ENCODE measurements around the gene BLVRB.
"Not testable (repeated sequence)": the region's sequence is repeated elsewhere in the genome, so short reads cannot be mapped to it uniquely, and the experiment has no call there.

BLVRB gene

GRCh38 chr19:40502081-40502480 lies 36.5 kb upstream of the BLVRB start:
- no peak overlapping the region for H3K4me3 ChIP-seq (ENCODE audit: low read length)
- no peaks in the 10 kb centered on the region for H3K9me3 ChIP-seq (replicated peaks; ENCODE audit: insufficient read depth, low read length)
- no peak for DNase-seq
- H3K9me2 ChIP-seq (replicated peaks; ENCODE audit: insufficient read depth, low read length): no peaks in the 10 kb centered on the region
- peaks cover 31% of the 10 kb centered on the region for H3K27me3 ChIP-seq (replicated peaks; ENCODE audit: insufficient read depth, low read length)
- no peaks in the 10 kb centered on the region for H3F3A ChIP-seq (ENCODE audit: insufficient read depth, low read length)
- TF ChIP-seq CTCF (IDR thresholded peaks at IDR 0.05; ENCODE audit: low read length) (no peak), EZH2phosphoT487 (IDR thresholded peaks at IDR 0.05; ENCODE audit: low read length) (no peak), EZH2 (optimal IDR thresholded peaks at IDR 0.05; ENCODE audit: low read depth, low read length) (no peak)
- H3K27ac ChIP-seq (ENCODE audit: low read length): no peak overlapping the region
- no peak overlapping the region for H3K4me2 ChIP-seq (ENCODE audit: low read depth, low read length)
- H3K9ac ChIP-seq (ENCODE audit: low read length): no peak overlapping the region
- H2AFZ ChIP-seq (ENCODE audit: low read length): no peak overlapping the region
- no peaks in the 10 kb centered on the region for H4K20me1 ChIP-seq (ENCODE audit: insufficient read depth, low read length)
- H3K4me1 ChIP-seq (ENCODE audit: low read length): no peaks in the 10 kb centered on the region
- no peaks in the 10 kb centered on the region for H3K36me3 ChIP-seq (replicated peaks; ENCODE audit: insufficient read depth, low read length)
- H3K79me2 ChIP-seq (ENCODE audit: low read length): no peaks in the 10 kb centered on the region

DNA sequence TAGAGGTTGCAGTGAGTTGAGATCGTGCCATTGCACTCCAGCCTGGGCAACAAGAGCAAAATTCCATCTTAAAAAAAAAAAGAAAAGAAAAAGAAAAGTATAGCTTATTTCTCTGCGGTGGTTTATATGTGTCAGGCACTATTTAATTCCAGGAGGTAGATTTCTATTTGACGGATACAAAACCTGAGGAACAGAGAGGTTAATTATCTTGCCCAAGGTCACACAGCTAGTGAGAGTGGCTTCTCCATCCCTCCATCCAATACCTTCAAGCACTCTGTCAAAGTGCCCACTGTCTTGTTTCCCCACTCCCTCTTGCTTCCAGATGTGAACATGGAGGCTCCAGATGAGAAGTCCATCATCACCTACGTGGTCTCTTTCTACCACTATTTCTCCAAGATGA lies 36.1 kb upstream of the BLVRB start:
- no peaks in the 10 kb centered on the region for H3K36me3 ChIP-seq (replicated peaks; ENCODE audit: insufficient read depth, low read length)
- no peaks in the 10 kb centered on the region for H3F3A ChIP-seq (ENCODE audit: insufficient read depth, low read length)
- no peaks in the 10 kb centered on the region for H3K9me2 ChIP-seq (replicated peaks; ENCODE audit: insufficient read depth, low read length)
- H3K4me1 ChIP-seq (ENCODE audit: low read length): no peaks in the 10 kb centered on the region
- no peaks in the 10 kb centered on the region for H3K9me3 ChIP-seq (replicated peaks; ENCODE audit: insufficient read depth, low read length)
- H2AFZ ChIP-seq (ENCODE audit: low read length): no peak overlapping the region
- H4K20me1 ChIP-seq (ENCODE audit: insufficient read depth, low read length): no peaks in the 10 kb centered on the region
- H3K27me3 ChIP-seq (replicated peaks; ENCODE audit: insufficient read depth, low read length): peaks cover 26% of the 10 kb centered on the region
- no peak overlapping the region for H3K9ac ChIP-seq (ENCODE audit: low read length)
- no peak overlapping the region for H3K4me3 ChIP-seq (ENCODE audit: low read length)
- no peaks in the 10 kb centered on the region for H3K79me2 ChIP-seq (ENCODE audit: low read length)
- TF ChIP-seq EZH2phosphoT487 (IDR thresholded peaks at IDR 0.05; ENCODE audit: low read length): no peak
- DNase-seq: no peak
- H3K4me2 ChIP-seq (ENCODE audit: low read depth, low read length): no peak overlapping the region
- no peak overlapping the region for H3K27ac ChIP-seq (ENCODE audit: low read length)

DNA sequence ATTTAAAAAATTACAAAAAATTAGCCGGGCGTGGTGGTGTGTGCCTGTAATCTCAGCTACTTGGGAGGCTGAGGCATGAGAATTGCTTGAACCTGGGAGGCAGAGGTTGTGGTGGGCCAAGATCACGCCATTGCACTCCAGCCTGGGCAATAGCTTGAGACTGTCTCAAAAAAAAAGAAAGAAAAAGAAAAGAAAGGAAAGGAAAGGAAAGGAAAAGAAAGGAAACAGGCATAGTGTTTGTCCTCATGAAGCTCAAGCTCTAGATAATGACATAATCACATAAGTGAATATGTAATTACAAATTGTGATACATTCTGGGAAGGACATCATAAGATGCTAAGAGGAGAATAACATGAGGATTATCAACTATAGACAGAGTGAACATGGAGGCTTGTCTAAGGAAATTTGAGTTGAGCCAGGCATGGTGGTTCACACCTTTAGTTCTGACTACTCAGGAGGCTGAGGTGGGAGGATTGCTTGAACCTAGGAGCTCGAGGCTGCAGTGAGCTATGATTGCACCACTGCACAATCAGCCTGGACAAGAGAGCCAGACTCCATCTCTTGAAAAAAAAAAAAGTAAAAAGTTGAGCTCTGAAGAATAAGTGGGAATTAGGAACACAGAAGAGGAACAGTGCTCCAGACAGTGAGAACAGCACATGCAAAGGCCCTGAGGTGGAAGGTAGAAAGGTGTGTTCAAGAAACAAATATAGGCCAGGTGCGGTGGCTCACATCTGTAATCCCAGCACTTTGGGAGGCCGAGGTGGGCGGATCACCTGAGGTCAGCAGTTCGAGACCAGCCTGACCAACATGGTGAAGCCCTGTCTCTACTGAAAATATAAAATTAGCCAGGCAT lies 35.4 kb upstream of the BLVRB start:
- H3K36me3 ChIP-seq (replicated peaks; ENCODE audit: insufficient read depth, low read length); H3K9me3 ChIP-seq (replicated peaks; ENCODE audit: insufficient read depth, low read length); H4K20me1 ChIP-seq (ENCODE audit: insufficient read depth, low read length); DNase-seq; H3K4me3 ChIP-seq (ENCODE audit: low read length); H3K4me2 ChIP-seq (ENCODE audit: low read depth, low read length); H3K79me2 ChIP-seq (ENCODE audit: low read length); H3F3A ChIP-seq (ENCODE audit: insufficient read depth, low read length); H3K9me2 ChIP-seq (replicated peaks; ENCODE audit: insufficient read depth, low read length); H3K9ac ChIP-seq (ENCODE audit: low read length); H3K27ac ChIP-seq (ENCODE audit: low read length); H2AFZ ChIP-seq (ENCODE audit: low read length); H3K4me1 ChIP-seq (ENCODE audit: low read length): not testable (repeated sequence)
- peaks cover 19% of the 10 kb centered on the region for H3K27me3 ChIP-seq (replicated peaks; ENCODE audit: insufficient read depth, low read length)

- Histone ChIP-seq H3K36me3 (replicated peaks; ENCODE audit: insufficient read depth, low read length) (no peaks in the 10 kb centered on the region), H3K79me2 (ENCODE audit: low read length) (no peaks in the 10 kb centered on the region), H3K9ac (ENCODE audit: low read length) (no peak overlapping the region), H3K9me3 (replicated peaks; ENCODE audit: insufficient read depth, low read length) (no peaks in the 10 kb centered on the region), H3K27ac (ENCODE audit: low read length) (no peak overlapping the region), H3K9me2 (replicated peaks; ENCODE audit: insufficient read depth, low read length) (no peaks in the 10 kb centered on the region), H3K4me2 (ENCODE audit: low read depth, low read length) (no peak overlapping the region), H2AFZ (ENCODE audit: low read length) (no peak overlapping the region), H3K4me1 (ENCODE audit: low read length) (no peaks in the 10 kb centered on the region), H4K20me1 (ENCODE audit: insufficient read depth, low read length) (no peaks in the 10 kb centered on the region), H3K4me3 (ENCODE audit: low read length) (no peak overlapping the region), H3F3A (ENCODE audit: insufficient read depth, low read length) (no peaks in the 10 kb centered on the region), H3K27me3 (replicated peaks; ENCODE audit: insufficient read depth, low read length) (peaks cover 16% of the 10 kb centered on the region)
- TF ChIP-seq CTCF (IDR thresholded peaks at IDR 0.05; ENCODE audit: low read length) (no peak), EZH2phosphoT487 (IDR thresholded peaks at IDR 0.05; ENCODE audit: low read length) (no peak), EZH2 (optimal IDR thresholded peaks at IDR 0.05; ENCODE audit: low read depth, low read length) (no peak)
- DNase-seq: no peak
Observed at GRCh38 chr19:40499320-40499719, 33.8 kb upstream of the BLVRB start.
